Hepatocyte (in vitro differentiated cells): ENCODE data around the gene GRID1.

ENCODE experiments used
- CTCF ChIP-seq: fragments of 200-600 bp; sonication (generic); IDR thresholded peaks from 2 replicates; pipeline ENCODE4 v1.5.1; 2016; ENCODE audit warnings: antibody characterized with exemption, mild to moderate bottlenecking; ENCODE audit not compliant: poor library complexity
- EZH2 ChIP-seq: fragments of 200-600 bp; sonication (generic); IDR thresholded peaks from 2 replicates; pipeline ENCODE4 v1.6.1; 2016; ENCODE audit warnings: antibody characterized with exemption, mild to moderate bottlenecking, borderline replicate concordance
- EZH2phosphoT487 ChIP-seq: fragments of 200-600 bp; sonication (generic); IDR thresholded peaks from one replicate; pipeline ENCODE4 v1.6.1; 2018; ENCODE audit warnings: antibody characterized with exemption, mild to moderate bottlenecking, low read depth, moderate library complexity; ENCODE audit not compliant: unreplicated experiment, severe bottlenecking

GRCh38 chr10:86354761-86355540, 11.6 kb downstream of the GRID1 start:
- TF ChIP-seq CTCF (no peak), EZH2 (no peak), EZH2phosphoT487 (no peak)
